Measurements from ENCODE around the gene SMCO3.

Gene SMCO3

DNA sequence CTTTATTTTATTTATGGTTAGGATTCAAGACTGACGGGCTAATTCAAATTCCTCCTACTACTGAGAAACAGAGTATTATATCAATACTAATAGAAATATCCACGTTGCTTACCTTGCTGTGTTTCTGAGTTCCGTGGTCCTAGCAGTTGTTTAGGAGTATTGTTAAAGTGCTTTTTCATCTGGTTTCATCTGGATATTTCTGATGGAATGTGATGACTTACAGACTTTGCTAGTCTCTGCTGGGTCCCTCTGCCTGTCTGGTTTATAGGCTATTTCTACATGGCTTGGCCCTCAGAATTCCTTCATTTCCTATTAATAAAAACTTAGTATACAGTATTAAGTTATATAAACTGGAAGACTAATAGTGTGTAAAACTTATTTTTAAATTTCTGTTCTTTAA is at the start of gene SMCO3:
TSS of gene SMCO3 (minus strand) at position 169 of the 400 bp plus-strand sequence. CDS start 7,502 bp downstream, outside the sequence.
- DNase-seq = no peak

DNA sequence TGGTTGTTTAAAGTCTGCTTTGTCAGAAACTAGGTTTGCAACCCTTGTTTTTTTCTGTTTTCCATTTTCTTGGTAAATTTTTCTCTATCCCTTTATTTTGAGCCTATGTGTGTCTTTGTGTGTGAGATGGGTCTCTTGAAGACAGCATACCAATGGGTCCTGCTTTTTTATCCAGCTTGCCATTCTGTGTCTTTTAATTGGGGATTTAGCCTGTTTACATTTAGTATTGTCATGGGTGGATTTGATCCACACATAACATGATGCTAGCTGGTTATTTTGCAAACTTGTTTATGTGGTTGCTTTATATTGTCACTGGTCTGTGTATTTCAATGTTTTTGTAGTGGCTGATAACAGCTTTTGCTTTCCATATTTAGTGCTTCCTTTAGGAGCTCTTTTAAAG is 46.5 kb upstream of the SMCO3 start:
- DNase-seq = no peak

GRCh38 chr12:14858513-14858912 is 44.5 kb upstream of the SMCO3 start:
- DNase-seq = no peak

DNA sequence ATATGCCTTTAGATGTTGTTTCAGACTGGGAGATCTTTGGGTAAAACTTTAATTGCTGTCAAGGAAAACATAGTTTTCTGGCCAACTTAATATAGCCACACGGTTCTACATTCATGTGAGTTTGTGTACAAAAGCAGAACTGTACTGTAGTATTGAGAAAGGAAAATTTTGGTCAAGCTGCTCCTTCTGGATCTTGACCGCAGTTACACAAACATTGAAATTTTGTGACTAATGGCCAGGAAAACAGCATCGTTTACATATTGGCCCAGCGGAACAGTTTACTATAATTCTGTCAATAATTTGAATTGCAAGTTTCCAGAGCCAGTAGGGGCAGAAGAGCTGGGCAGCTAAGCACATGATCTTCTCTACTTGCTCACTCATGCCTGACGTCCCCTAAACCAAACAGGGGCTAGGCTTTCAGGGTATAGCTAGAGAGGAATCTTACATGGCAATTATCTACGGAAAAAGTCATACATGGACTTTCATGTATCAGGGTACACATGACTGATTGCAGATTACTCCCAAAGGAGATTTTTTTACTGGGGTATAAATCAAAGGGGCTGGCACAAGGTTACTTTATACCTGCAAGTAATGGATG is 40.7 kb upstream of the SMCO3 start:
- DNase-seq = no peak

DNA sequence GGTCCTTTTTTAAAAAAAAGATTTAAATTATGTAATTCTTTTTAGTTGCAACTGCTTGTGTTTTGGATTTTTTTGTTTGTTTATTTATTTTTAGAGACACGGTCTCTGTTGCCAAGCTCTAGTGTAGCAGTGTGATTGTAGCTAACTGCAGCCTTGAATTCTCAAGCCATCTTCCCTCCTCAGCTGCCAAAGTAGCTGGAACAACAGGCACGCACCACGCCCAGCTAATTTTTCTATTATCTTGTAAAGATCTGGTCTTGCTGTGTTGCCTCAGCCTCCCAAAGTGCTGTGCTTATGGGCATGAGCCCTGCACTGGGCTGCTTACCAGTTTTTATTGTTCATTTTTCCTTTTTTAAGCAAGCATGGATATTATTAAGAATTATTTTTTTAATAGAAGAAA is 40.0 kb upstream of the SMCO3 start:
- DNase-seq = no peak

DNA sequence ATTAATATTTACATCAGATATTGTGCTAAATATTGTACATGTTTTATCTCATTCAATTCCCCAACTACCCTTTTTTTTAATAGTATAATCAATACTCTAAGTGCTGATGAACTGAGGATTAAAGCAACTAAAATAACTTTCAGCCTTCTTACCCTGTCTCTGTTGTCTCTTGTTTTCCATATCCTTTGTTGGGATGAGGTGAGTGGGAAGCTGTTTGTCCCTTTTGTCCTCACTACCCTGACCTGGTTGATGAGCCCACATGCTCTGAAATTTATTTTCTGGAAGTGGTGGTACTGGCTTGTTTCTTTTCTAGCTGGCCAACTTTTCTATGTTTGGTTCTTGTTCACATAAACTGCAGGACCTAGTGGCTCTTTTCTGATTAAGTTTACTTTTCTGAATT is 38.9 kb upstream of the SMCO3 start:
- no peak for DNase-seq

DNA sequence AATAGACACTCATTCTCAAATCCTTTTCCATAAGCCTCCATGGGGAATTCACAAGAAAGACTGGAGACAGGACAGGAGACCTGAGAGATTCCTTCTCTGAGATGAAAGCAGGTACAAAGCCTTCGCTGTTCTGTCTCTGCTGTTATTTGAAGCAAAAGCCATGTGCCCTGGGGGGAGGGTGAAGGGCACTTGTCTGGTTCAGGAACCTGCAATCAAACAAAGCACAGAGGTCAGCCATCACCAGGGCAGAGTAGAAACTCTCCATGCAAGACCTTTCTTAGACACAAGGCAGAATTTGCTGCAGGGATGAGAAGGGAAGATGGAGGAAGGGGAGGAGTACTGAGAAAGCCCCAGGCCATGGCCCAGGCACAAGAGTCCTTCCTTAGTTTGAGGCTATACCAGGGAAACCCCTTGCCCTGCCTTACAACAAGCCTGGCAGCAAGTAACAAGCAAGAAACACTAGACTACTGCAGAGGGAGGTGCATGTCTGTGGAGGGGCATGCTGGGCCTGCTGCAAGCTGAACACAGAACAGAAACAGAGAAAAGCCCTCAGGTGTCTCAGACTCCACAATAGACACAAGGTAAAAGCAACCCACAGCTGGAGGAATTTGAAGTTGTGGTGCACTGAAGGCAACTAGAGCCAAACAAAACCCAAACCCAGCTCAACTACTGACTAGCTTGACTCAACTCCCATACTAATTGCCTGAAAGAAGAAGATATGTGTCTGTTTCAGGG is 37.1 kb upstream of the SMCO3 start:
- no peak for DNase-seq

GRCh38 chr12:14849661-14850060 is 35.7 kb upstream of the SMCO3 start:
- no peak for DNase-seq

GRCh38 chr12:14846876-14847580 is 33.0 kb upstream of the SMCO3 start:
- DNase-seq = no peak

GRCh38 chr12:14846042-14846587 is 32.1 kb upstream of the SMCO3 start:
- no peak for DNase-seq

DNA sequence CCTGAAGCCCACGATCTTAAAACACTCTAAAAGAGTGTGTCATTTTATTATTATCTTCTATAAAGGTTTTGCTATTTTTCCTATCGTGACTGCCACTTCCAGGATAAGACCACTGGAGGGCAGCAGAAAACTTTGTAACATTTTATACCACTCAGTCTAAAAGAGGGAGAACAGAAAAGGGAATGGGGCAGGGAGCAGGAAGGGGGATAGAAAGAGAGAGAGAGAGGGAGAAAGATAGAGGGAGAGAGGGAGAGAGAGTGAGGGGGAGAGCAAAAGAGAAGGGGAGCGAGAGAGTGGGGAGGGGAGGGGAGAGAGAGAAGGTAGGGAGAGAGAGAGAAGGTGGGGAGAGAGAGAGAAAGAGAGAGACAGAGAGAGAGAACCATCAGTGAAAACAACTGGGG is 31.4 kb upstream of the SMCO3 start:
- DNase-seq = no peak

GRCh38 chr12:14844401-14844800 is 30.4 kb upstream of the SMCO3 start:
- DNase-seq = no peak

- no peak for DNase-seq
These were observed 29.5 kb upstream of the SMCO3 start, which contains the start of gene ART4 for GRCh38 chr12:14843425-14843887. Gene ART4, minus strand, starts transcription at chr12:14843526. Its CDS starts 413 bp downstream, at chr12:14843113.

GRCh38 chr12:14842315-14842714 is 28.3 kb upstream of the SMCO3 start:
- no peak for DNase-seq

DNA sequence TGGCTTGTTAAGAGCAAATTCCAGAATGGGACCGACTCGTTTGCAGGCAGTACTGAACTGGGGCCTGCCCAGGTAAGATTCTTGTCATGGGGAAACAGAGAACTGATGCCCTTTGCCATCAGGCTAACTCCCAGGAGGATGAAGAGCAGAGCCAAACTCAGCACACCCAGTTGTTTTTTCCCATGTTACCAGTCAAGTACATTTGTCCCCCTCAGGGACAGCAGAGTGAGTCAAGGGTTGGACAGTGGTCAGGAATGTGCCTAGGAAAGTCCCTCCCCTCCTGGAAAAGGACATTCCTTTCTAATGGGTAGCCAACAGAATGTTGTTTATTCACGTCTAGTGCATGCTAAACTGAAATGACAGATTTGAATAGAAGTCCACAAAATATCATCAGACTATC is 27.8 kb upstream of the SMCO3 start:
- no peak for DNase-seq

DNA sequence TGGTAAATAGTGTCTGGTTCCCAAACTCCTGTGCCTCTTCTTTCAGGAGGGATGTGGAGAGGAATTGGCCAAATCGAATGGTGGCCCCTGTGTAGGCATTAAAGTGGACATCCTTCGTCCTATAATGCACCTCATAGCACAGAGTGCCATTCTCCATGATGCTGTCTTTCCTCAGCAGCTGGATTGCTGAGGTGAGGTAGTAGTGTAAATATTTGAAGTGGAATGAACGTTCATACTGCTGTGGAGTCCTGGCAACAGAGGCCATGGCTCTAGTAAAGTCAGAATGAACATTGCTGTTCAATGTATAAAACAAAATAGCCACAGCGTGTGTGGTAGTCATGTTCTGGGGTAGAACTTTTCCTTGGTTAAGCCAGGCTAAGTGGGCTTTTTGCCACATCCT is 26.6 kb upstream of the SMCO3 start:
- no peak for DNase-seq

- DNase-seq = no peak
These were observed 25.3 kb upstream of the SMCO3 start for GRCh38 chr12:14839262-14839661.

DNA sequence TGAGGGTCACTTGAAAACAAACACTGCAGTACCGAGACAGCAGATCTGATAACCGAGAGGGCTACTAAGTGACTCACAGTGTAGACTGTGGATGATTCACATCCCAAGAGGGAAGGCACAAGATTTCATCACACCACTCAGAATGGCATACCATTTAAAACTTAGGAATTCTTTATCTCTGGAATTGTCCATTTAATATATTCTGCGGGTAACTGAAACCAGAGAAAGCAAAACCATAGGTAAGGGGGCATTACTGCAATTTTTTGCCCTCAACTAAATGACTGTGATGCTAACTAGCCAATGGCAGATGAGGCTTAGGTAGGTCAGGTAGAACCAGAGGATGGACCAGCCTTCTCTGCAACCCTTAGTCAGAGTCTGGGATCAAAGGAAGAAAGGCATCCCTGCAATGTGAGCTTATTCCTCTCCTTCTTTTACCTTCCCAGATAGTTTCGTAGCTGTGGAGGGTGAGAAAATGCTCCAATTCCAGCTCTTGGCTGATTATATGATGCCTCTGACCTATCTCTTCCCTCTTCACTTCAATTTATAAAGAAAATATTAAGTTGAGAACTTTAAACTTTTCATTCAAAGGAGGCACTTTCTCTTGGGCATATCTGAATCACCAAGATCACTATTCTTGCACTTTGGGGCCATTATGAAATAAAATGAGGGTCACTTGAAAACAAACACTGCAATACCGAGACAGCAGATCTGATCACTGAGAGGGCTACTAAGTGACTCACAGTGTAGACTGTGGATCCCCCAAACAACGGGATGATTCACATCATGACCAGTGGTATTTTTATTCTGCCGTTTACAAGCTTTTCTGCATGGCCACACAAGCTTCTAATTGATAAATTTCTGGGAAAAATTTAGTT is 22.6 kb upstream of the SMCO3 start:
- DNase-seq = no peak

DNA sequence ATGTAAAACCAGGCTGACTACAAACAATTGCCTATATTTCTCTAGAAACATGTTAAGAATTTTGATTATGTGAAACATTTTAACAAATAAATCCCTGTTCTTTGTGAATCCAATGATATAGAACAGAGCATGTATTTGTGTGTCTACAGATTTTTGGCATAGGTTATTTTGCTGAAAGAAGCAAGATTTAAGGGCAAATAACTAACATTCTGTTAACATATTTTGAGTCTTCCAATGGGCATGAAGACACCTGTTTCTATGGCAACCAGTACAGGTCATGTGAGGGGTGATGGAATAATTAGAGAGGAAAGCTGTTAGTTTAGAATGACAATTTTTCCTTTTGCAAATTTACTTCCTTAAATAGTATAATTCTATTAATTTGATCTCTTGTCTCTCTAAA is 20.5 kb upstream of the SMCO3 start:
- DNase-seq = no peak

GRCh38 chr12:14833952-14834351 is 20.0 kb upstream of the SMCO3 start:
- no peak for DNase-seq

DNA sequence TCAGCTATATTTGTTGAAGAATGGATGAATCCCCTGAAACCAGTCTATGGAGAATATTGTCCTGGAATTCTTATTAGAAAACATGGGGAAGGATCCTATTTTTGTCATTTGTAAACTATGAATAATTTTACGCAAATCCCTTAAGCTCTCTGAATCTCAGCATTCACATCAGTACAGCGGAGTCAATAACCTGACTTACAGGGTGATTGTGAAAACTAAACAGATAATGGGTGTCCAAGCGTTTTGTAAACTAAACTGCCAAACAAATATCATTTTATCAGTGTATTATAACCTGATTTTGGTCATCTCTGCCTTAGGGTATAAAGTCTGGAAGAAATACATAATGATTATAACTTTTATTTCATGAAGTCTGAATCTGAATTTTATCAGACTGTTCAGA is 19.4 kb upstream of the SMCO3 start:
- no peak for DNase-seq

GRCh38 chr12:14828892-14829291 is 14.9 kb upstream of the SMCO3 start:
- no peak for DNase-seq

DNA sequence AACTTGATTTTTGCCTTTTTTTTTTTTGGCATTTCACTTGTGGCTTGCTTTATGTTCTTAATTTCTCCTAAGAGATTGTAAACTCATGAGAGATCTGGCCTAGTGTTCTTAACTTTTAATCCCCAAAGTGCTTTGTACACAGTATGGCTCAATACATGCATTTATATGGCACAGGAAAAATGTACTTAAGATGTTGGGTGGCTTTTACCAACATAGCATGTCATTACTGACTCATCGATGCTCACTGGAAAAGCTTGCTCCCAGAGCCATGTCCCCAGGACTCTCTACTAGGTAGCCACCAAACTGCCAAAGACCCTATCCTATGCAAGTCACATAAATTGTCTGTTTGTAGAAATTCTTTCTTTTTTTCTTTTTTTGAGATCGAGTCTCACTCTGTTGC is 13.1 kb upstream of the SMCO3 start:
- no peak for DNase-seq
